ENCODE measurements around the gene SH2B3. TPM values are rescaled to one million over a fixed set of nuclear protein-coding genes. Genes with fewer than 3 reads are reported as not detected.

The SH2B3 gene
- total and polyA plus RNA-seq, 2 donors from 2014 or later, result 7.3 to 35.0 TPM

- FAIRE-seq (no peak), DNase-seq (no peak)
- H3K36me3 ChIP-seq (ENCODE audit: control insufficient read depth in 2 of 3, insufficient read depth in 3 of 3, low read length in 3 of 3), result peaks cover 18 to 54% (median 43%) of the 10 kb centered on the region in 3 donors
- H3K4me3 ChIP-seq (ENCODE audit: low read length in 3 of 3), result no peak overlapping the region
- no peak for TF ChIP-seq CTCF (IDR thresholded peaks at IDR 0.05; ENCODE audit: borderline replicate concordance, extremely low read depth, insufficient read depth)
- H3K9me3 ChIP-seq (ENCODE audit: control insufficient read depth in 2 of 3, insufficient read depth in 1 of 3, low read length in 3 of 3), result no peaks in the 10 kb centered on the region
- intact Hi-C loops (cut with DNase I), result loop anchor here (5.0 kb wide), 1 partner anchor 57 kb away; no protein-coding TSS in a partner anchor
- H3K27me3 ChIP-seq (ENCODE audit: control insufficient read depth, insufficient read depth, low read length), result no peaks in the 10 kb centered on the region
- peaks cover 0 to 25% (median 6%) of the 10 kb centered on the region in 3 donors for H3K4me1 ChIP-seq (ENCODE audit: control insufficient read depth in 2 of 3, insufficient read depth in 2 of 3, low read depth in 1 of 3, low read length in 3 of 3)
- H3K27ac ChIP-seq (ENCODE audit: low read depth in 2 of 2, low read length in 2 of 2), result peak overlapping the region in 1 of 2 donors; percentile 38
- H3K9ac ChIP-seq (ENCODE audit: low read length in 3 of 3), result no peak overlapping the region
Observed at GRCh38 chr12:111454311-111454710, 48.6 kb downstream of the SH2B3 start.

GRCh38 chr12:111454716-111455447, 49.2 kb downstream of the SH2B3 start:
- FAIRE-seq (no peak), DNase-seq (no peak)
- no peak overlapping the region for H3K9ac ChIP-seq (ENCODE audit: low read length in 3 of 3)
- no peak overlapping the region for H3K4me3 ChIP-seq (ENCODE audit: low read length in 3 of 3)
- H3K4me1 ChIP-seq (ENCODE audit: control insufficient read depth in 2 of 3, insufficient read depth in 2 of 3, low read depth in 1 of 3, low read length in 3 of 3), result peaks cover 0 to 22% (median 4%) of the 10 kb centered on the region in 3 donors
- no peaks in the 10 kb centered on the region for H3K9me3 ChIP-seq (ENCODE audit: control insufficient read depth in 2 of 3, insufficient read depth in 1 of 3, low read length in 3 of 3)
- H3K36me3 ChIP-seq (ENCODE audit: control insufficient read depth in 2 of 3, insufficient read depth in 3 of 3, low read length in 3 of 3), result peaks cover 18 to 54% (median 43%) of the 10 kb centered on the region in 3 donors
- H3K27me3 ChIP-seq (ENCODE audit: control insufficient read depth, insufficient read depth, low read length), result no peaks in the 10 kb centered on the region
- TF ChIP-seq CTCF (IDR thresholded peaks at IDR 0.05; ENCODE audit: borderline replicate concordance, extremely low read depth, insufficient read depth), result no peak
- intact Hi-C loops (cut with DNase I), result loop anchor here (5.0 kb wide), 1 partner anchor 58 kb away; no protein-coding TSS in a partner anchor
- no peak overlapping the region for H3K27ac ChIP-seq (ENCODE audit: low read depth in 2 of 2, low read length in 2 of 2)

GRCh38 chr12:111455448-111456320, 50.0 kb downstream of the SH2B3 start:
- Histone ChIP-seq H3K9ac (ENCODE audit: low read length in 3 of 3) (no peak overlapping the region), H3K36me3 (ENCODE audit: control insufficient read depth in 2 of 3, insufficient read depth in 3 of 3, low read length in 3 of 3) (peaks cover 15 to 46% (median 38%) of the 10 kb centered on the region in 3 donors), H3K4me1 (ENCODE audit: control insufficient read depth in 2 of 3, insufficient read depth in 2 of 3, low read depth in 1 of 3, low read length in 3 of 3) (peaks cover 0 to 19% (median 4%) of the 10 kb centered on the region in 3 donors), H3K4me3 (ENCODE audit: low read length in 3 of 3) (no peak overlapping the region), H3K27ac (ENCODE audit: low read depth in 2 of 2, low read length in 2 of 2) (peak overlapping the region in 1 of 2 donors; percentile 32), H3K27me3 (ENCODE audit: control insufficient read depth, insufficient read depth, low read length) (no peaks in the 10 kb centered on the region), H3K9me3 (ENCODE audit: control insufficient read depth in 2 of 3, insufficient read depth in 1 of 3, low read length in 3 of 3) (no peaks in the 10 kb centered on the region)
- intact Hi-C loops (cut with DNase I), result no loop called here
- FAIRE-seq (no peak), DNase-seq (no peak)
- TF ChIP-seq CTCF (IDR thresholded peaks at IDR 0.05; ENCODE audit: borderline replicate concordance, extremely low read depth, insufficient read depth), result no peak
